CD4-positive, alpha-beta T cell (primary cell): ENCODE results near the gene NCL. TPM values are rescaled to one million over a fixed set of nuclear protein-coding genes. Genes with fewer than 3 reads are reported as not detected.
"Not testable (repeated sequence)": the region's sequence is repeated elsewhere in the genome, so short reads cannot be mapped to it uniquely, and the experiment has no call there.

Experiments used
- ATAC-seq: fragments of 200-7000 bp; cut with Tn5 transposase; one replicate; pipeline ENCODE4 v1.10.0; 2022; ENCODE audit warnings: mild to moderate bottlenecking; ENCODE audit not compliant: poor library complexity
- CTCF ChIA-PET: fragments of 350-600 bp; sonication (Branson Sonifier 250); formaldehyde crosslinking; loops from one replicate; lab custom pipeline; 2021; ENCODE audit warnings: antibody characterized with exemption, inconsistent platforms; lab: Charles Lee
- POLR2A ChIA-PET: fragments of 350-600 bp; sonication (Branson Sonifier 250); formaldehyde crosslinking; loops from one replicate; lab custom pipeline; 2021; ENCODE audit warnings: antibody characterized with exemption, inconsistent platforms; lab: Charles Lee
- DNase-seq, 14 experiments: peaks; one replicate each; pipeline ENCODE4 v3.0.0-alpha.2; 2013 to 2020; ENCODE audit warnings: mixed read lengths in 2 of 14
- H3K27ac ChIP-seq, 2 donors: one replicate each; pipeline versions ENCODE4 v1.5.1 to v1.7.0; 2013; ENCODE audit warnings: low read length in 2 of 2, low read depth in 1 of 2, mild to moderate bottlenecking in 1 of 2
- H3K27me3 ChIP-seq, 2 experiments: 1 replicate in 1 of 2; 2 replicates in 1 of 2; pipeline versions ENCODE4 v1.6.1 to v1.7.0; 2013; ENCODE audit warnings: low read length in 2 of 2, control low read depth in 1 of 2, mild to moderate bottlenecking in 1 of 2, moderate library complexity in 1 of 2; ENCODE audit not compliant: insufficient read depth in 2 of 2, control insufficient read depth in 1 of 2
- H3K36me3 ChIP-seq: one replicate; pipeline ENCODE4 v1.6.1; 2013; ENCODE audit warnings: low read length, control low read depth; ENCODE audit not compliant: insufficient read depth
- H3K4me1 ChIP-seq: one replicate; pipeline ENCODE4 v1.6.1; 2013; ENCODE audit warnings: low read length, control low read depth; ENCODE audit not compliant: insufficient read depth
- H3K4me3 ChIP-seq: one replicate; pipeline ENCODE4 v1.5.1; 2013; ENCODE audit warnings: mild to moderate bottlenecking, low read length, moderate library complexity
- H3K9me3 ChIP-seq, 2 experiments: 1 replicate in 1 of 2; 2 replicates in 1 of 2; pipeline versions ENCODE4 v1.6.1 to v1.7.0; 2013; ENCODE audit warnings: low read length in 2 of 2, mild to moderate bottlenecking in 2 of 2, control low read depth in 1 of 2, moderate library complexity in 1 of 2; ENCODE audit not compliant: control insufficient read depth in 1 of 2, insufficient read depth in 1 of 2
- H3K27ac Mint-ChIP-seq: one replicate; pipeline ENCODE4 v1.8.0; 2020; ENCODE audit warnings: mixed read lengths
- H3K27me3 Mint-ChIP-seq: one replicate; pipeline ENCODE4 v1.8.0; 2021; ENCODE audit warnings: mixed read lengths
- H3K36me3 Mint-ChIP-seq: one replicate; pipeline ENCODE4 v1.8.0; 2021; ENCODE audit warnings: low read depth, mixed read lengths
- H3K4me1 Mint-ChIP-seq: one replicate; pipeline ENCODE4 v1.8.0; 2021; ENCODE audit warnings: low read depth, mixed read lengths
- H3K4me3 Mint-ChIP-seq: one replicate; pipeline ENCODE4 v1.8.0; 2020; ENCODE audit warnings: mild to moderate bottlenecking, mixed read lengths
- H3K9me3 Mint-ChIP-seq: one replicate; pipeline ENCODE4 v1.8.0; 2020; ENCODE audit warnings: mixed read lengths
- intact Hi-C, 2 experiments: fragments of 100-400 bp; cut with DNase I in 1 of 2; cut with micrococcal nuclease in 1 of 2; formaldehyde crosslinking; loops; one replicate each; pipeline versions ENCODE4 v1.15.1 to v1.9.0; 2023 to 2025; cut with DNase I, micrococcal nuclease
- total RNA-seq, 174 experiments: library from RNA in 2 of 174; stranded (reverse) in 2 of 174; gene quantifications; one replicate each; pipeline ENCODE4 v1.2.3 and lab custom pipeline; 2021 to 2026
- TF ChIP-seq, protein P1 (sequence below): fragments of 200-600 bp; IDR thresholded peaks from one replicate; pipeline ENCODE4 v1.8.0; 2022; ENCODE audit warnings: antibody characterized with exemption, mild to moderate bottlenecking

NCL gene
- total RNA-seq, 2 experiments from 2014 or later = 387 to 395 TPM

DNA sequence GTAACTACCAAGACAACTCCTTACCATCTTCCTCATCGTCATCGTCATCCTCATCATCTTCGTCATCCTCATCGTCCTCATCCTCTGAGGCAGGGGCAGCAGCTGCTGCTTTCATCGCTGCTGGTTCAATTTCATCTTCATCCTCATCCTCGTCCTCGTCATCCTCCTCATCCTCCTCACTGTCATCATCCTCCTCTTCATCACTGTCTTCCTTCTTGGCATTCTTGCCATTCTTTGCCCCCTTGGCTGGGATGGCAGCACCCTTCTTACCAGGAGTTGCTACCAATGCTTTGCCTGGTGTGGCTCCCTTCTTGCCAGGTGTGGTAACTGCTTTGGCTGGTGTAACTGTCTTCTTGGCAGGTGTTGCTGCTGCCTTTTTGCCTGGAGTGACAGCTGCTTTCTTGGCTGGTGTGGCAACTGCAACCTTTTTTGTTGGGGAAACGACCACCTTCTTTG, 2.7 kb downstream of the NCL start:
- Mint-ChIP-seq H3K36me3 (peaks cover 79% of the 10 kb centered on the region), H3K9me3 (no peaks in the 10 kb centered on the region), H3K4me1 (peaks cover 71% of the 10 kb centered on the region), H3K4me3 (peak overlapping the region; percentile 93), H3K27me3 (no peaks in the 10 kb centered on the region), H3K27ac (peak overlapping the region; percentile 99)
- peaks cover 67% of the 10 kb centered on the region for H3K36me3 ChIP-seq
- H3K4me3 ChIP-seq = no peak overlapping the region
- peaks cover 57% of the 10 kb centered on the region for H3K4me1 ChIP-seq
- intact Hi-C loops = loop anchor here (5.0 to 10.0 kb wide), 4 partner anchors 34 to 747 kb away; partner anchors contain the start of genes CAB39 (in 1 of the 2), COPS7B (in 1 of the 2) and PTMA (in 1 of the 2)
- ChIA-PET CTCF (interaction anchor here (0.8 to 1.2 kb wide), 2 partner anchors 10 to 21 kb away, joined by 3 read pairs; no protein-coding TSS in a partner anchor), POLR2A (interaction anchor here (4.4 to 5.1 kb wide), 2 partner anchors 8 to 247 kb away, joined by 97 to 117 read pairs; partner anchors contain the start of gene PTMA)
- TF ChIP-seq, protein P1, sequence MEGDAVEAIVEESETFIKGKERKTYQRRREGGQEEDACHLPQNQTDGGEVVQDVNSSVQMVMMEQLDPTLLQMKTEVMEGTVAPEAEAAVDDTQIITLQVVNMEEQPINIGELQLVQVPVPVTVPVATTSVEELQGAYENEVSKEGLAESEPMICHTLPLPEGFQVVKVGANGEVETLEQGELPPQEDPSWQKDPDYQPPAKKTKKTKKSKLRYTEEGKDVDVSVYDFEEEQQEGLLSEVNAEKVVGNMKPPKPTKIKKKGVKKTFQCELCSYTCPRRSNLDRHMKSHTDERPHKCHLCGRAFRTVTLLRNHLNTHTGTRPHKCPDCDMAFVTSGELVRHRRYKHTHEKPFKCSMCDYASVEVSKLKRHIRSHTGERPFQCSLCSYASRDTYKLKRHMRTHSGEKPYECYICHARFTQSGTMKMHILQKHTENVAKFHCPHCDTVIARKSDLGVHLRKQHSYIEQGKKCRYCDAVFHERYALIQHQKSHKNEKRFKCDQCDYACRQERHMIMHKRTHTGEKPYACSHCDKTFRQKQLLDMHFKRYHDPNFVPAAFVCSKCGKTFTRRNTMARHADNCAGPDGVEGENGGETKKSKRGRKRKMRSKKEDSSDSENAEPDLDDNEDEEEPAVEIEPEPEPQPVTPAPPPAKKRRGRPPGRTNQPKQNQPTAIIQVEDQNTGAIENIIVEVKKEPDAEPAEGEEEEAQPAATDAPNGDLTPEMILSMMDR = no peak
- H3K9me3 ChIP-seq = no peaks in the 10 kb centered on the region
- DNase-seq (no peak), ATAC-seq (no peak)
- H3K27me3 ChIP-seq = no peaks in the 10 kb centered on the region
- H3K27ac ChIP-seq = no peak overlapping the region

- H3K9me3 ChIP-seq, ATAC-seq, H3K27me3 ChIP-seq, H3K9me3 Mint-ChIP-seq, H3K27me3 Mint-ChIP-seq, H3K27ac ChIP-seq, POLR2A ChIA-PET, DNase-seq, H3K4me3 ChIP-seq: not testable (repeated sequence)
- intact Hi-C loops = loop anchor here (5.0 to 10.0 kb wide), 4 partner anchors 34 to 746 kb away; partner anchors contain the start of genes CAB39 (in 1 of the 2), COPS7B (in 1 of the 2) and PTMA (in 1 of the 2)
- H3K27ac Mint-ChIP-seq = peak overlapping the region; percentile 59
- CTCF ChIA-PET = interaction anchor here (0.8 kb wide), 1 partner anchor 9 kb away, joined by 3 read pairs; no protein-coding TSS in a partner anchor
- H3K4me3 Mint-ChIP-seq = peak overlapping the region; percentile 35
- H3K4me1 Mint-ChIP-seq = peaks cover 71% of the 10 kb centered on the region
- H3K36me3 ChIP-seq = peaks cover 74% of the 10 kb centered on the region
- H3K36me3 Mint-ChIP-seq = peaks cover 86% of the 10 kb centered on the region
- H3K4me1 ChIP-seq = peaks cover 56% of the 10 kb centered on the region
Measured at GRCh38 chr2:231460841-231461240, 3.4 kb downstream of the NCL start.

DNA sequence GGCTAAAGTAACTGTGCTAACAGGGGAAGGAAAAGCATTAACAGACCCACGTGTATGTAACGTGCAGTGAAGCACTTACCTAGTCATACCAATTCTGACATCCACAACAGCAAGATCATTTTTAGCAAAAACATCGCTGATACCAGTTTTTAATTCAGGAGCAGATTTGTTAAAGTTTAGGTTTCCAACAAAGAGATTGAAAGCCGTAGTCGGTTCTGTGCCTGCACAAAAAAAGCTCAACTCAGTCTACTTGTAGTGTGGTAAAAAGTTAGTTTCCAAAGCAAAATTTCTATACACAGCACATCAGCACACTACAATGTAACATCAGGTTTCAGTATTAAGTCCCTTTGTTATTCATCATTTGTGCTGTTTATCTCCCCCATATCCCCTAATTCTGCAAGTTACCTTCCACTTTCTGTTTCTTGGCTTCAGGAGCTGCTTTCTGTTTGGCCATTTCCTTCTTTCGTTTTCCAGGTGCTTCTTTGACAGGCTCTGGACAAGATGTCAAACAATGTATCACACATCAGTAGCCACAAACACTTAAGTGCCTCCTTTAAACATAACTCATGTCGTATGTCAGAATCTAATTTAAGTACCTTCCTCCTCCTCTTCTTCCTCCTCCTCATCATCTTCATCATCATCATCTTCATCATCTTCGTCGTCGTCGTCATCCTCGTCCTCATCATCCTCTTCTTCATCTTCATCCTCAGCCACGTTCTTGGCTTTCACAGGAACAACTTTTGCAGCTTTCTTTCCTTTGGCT, 4.0 kb downstream of the NCL start:
- H3K9me3 Mint-ChIP-seq = no peaks in the 10 kb centered on the region
- peaks cover 73% of the 10 kb centered on the region for H3K4me1 Mint-ChIP-seq
- no peaks in the 10 kb centered on the region for H3K27me3 ChIP-seq
- peaks cover 92% of the 10 kb centered on the region for H3K36me3 Mint-ChIP-seq
- ATAC-seq = no peak
- no peaks in the 10 kb centered on the region for H3K9me3 ChIP-seq
- no peak overlapping the region for H3K27ac ChIP-seq
- peaks cover 50% of the 10 kb centered on the region for H3K4me1 ChIP-seq
- H3K27me3 Mint-ChIP-seq = no peaks in the 10 kb centered on the region
- DNase-seq = peak in 1 of 14 experiments; percentile 27
- POLR2A ChIA-PET = no interaction called here
- peak overlapping the region; percentile 59 for H3K27ac Mint-ChIP-seq
- H3K4me3 Mint-ChIP-seq = peak overlapping the region; percentile 35
- TF ChIP-seq, protein P1 = no peak
- intact Hi-C loops = loop anchor here (5.0 to 10.0 kb wide), 4 partner anchors 33 to 745 kb away; partner anchors contain the start of genes CAB39 (in 1 of the 2), COPS7B (in 1 of the 2) and PTMA (in 1 of the 2)
- no peak overlapping the region for H3K4me3 ChIP-seq
- peaks cover 80% of the 10 kb centered on the region for H3K36me3 ChIP-seq
- CTCF ChIA-PET = interaction anchor here (0.8 kb wide), 1 partner anchor 9 kb away, joined by 3 read pairs; no protein-coding TSS in a partner anchor
